ENCODE measurements around the gene ANKRD39. TPM values are rescaled to one million over a fixed set of nuclear protein-coding genes. Genes with fewer than 3 reads are reported as not detected.

ANKRD39 gene
- total and polyA plus RNA-seq, 2 donors (not counting 1 experiment from before 2014, with no cell fraction given): 14.8 to 19.3 TPM

Small RNAs within 50 kb of the gene (small RNA-seq; reads per million reads assigned to genes)
- gene MIR3127 (ENCODE audit: insufficient read length, low read depth, low replicate concordance): not detected

Other genes starting within 250 kb of the ANKRD39 start
- gene KANSL3, start 219.7 kb downstream of the ANKRD39 start, total RNA-seq: 55.4 and 56.9 TPM in 2 replicates
- gene KANSL3, start 219.7 kb downstream of the ANKRD39 start, polyA plus RNA-seq: 22.2 and 24.3 TPM in 2 replicates
- not detected in 2 replicates for gene FER1L5, start 215.3 kb downstream of the ANKRD39 start, total RNA-seq
- gene FER1L5, start 215.3 kb downstream of the ANKRD39 start, polyA plus RNA-seq: not detected in 2 replicates
- gene LMAN2L, start 118.0 kb downstream of the ANKRD39 start, total RNA-seq: 10.7 TPM in 2 replicates
- gene LMAN2L, start 118.0 kb downstream of the ANKRD39 start, polyA plus RNA-seq: 5.6 and 5.7 TPM in 2 replicates
- 24.0 and 25.6 TPM in 2 replicates for gene CNNM4, start 97.1 kb downstream of the ANKRD39 start, total RNA-seq
- 13.0 and 15.1 TPM in 2 replicates for gene CNNM4, start 97.1 kb downstream of the ANKRD39 start, polyA plus RNA-seq
- gene CNNM3, start 41.7 kb downstream of the ANKRD39 start, total RNA-seq: 52.1 and 54.7 TPM in 2 replicates
- 23.8 and 28.8 TPM in 2 replicates for gene CNNM3, start 41.7 kb downstream of the ANKRD39 start, polyA plus RNA-seq
- gene ANKRD23, start 14.0 kb downstream of the ANKRD39 start, total RNA-seq: 9.8 and 11.3 TPM in 2 replicates
- 7.3 and 8.8 TPM in 2 replicates for gene ANKRD23, start 14.0 kb downstream of the ANKRD39 start, polyA plus RNA-seq
- 0.68 and 0.94 TPM in 2 replicates for gene SEMA4C, start 12.1 kb upstream of the ANKRD39 start, total RNA-seq
- 0.28 and 3.2 TPM in 2 replicates for gene SEMA4C, start 12.1 kb upstream of the ANKRD39 start, polyA plus RNA-seq
- gene FAM178B, start 128.6 kb upstream of the ANKRD39 start, total RNA-seq: not detected in 2 replicates
- not detected in 2 replicates for gene FAM178B, start 128.6 kb upstream of the ANKRD39 start, polyA plus RNA-seq
- 20.6 and 22.8 TPM in 2 replicates for gene FAHD2B, start 236.9 kb upstream of the ANKRD39 start, total RNA-seq
- gene FAHD2B, start 236.9 kb upstream of the ANKRD39 start, polyA plus RNA-seq: 6.9 and 12.4 TPM in 2 replicates

Data from B cell (primary cell).